G401 (cell line): Measurements from ENCODE around the gene HOXA3. TPM values are rescaled to one million over a fixed set of nuclear protein-coding genes. Genes with fewer than 3 reads are reported as not detected.

Experiments
- DNase-seq: peaks from one replicate; pipeline ENCODE4 v3.0.0-alpha.2; 2015; ENCODE audit warnings: low spot score
- in situ Hi-C: cut with HindIII; loops from 2 replicates; pipeline ENCODE4 v1.10.0; 2016; ENCODE audit warnings: low sequenced_read_pairs, mixed read lengths
- total RNA-seq: library from RNA; depleted of rRNA; stranded (reverse); fragments of >200 nt; shearing (Covaris generic); gene quantifications from 2 replicates; pipeline ENCODE4 v1.2.3, GENCODE V29; 2014

HOXA3 gene
- total RNA-seq, 1 experiment from 2014 or later = 2.2 TPM

- DNase-seq = no peak
- in situ Hi-C loops = no loop called here
These were observed 4.2 kb downstream of the HOXA3 start for GRCh38 chr7:27148031-27148755.

DNA sequence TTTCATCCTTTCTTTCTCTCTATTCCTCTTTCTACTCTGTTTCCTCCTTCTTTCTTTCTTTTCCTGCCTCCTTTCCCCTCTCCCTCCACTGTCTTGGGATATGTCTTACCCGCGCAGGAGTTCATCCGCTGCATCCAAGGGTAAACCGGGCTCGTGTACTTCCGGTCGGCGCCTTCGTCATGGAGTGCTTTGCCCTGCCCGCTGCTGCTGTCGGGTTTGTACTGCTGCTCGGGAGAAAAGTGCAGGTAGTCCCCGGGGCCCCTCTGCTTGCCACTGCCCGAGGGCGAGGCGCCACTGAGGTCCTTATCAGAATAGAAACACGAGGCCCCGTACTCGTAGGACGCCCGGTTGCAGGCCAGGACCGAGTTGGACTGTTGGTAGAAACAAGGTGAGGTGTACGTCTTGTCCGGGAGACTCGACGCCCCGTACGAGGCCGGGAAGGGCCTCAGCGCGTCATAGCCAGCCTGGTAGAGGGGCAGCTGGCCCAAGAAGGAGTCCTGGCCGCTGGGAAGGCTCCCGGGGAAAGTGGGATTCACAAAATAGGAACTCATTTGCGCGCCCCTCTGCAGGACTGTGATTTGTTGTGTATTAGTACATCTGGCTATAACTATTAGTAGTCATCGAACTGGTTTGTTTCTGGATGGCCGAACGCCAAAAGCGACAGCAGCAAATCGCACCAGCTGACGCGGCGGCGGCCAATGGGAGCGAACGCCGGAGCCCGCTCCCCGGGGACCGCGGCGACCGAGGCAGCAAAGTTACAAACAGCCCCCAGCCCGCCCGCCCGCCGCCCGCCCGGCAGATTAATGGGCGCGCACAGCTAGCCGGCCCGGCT lies 5.0 kb downstream of the HOXA3 start, which contains the start of gene HOXA6:
Gene HOXA6 (minus strand): TSS at position 576 of the 832 bp plus-strand sequence. CDS start 25 bp downstream, at position 551.
- DNase-seq = no peak
- in situ Hi-C loops = no loop called here

DNA sequence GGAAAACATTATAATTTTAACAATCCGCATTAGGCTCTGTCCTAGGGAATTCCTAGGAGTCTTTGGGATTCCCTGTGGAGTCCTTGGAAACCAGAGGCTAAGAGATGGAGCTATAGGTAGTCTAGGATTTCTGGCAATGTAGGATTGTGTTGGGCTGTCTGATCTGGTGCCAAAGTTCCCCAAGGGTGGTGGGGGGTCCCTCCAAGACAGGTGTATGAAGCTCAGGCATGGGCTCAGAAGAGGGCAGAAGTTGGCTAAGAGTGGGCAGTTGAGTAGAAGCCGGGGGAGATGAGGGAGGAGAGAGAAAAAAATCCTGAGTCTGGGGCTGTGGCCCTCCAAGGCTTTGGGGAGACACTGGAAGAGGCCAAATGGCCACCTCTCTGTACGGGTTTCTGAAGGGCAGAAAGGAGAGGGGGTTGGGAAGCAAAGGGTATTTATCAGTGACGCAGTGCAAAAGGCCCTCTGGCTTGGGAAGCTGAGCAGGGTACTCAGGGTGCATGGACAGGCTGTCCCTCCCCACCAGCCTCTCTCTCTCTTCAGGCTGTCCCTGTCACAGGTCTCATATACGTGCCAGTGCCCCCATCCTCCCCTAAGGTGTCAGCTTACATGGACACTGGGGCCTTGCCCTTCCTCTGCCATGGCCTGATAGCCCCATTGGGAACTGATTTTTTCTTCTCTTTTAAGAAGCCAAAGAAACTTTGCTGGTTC lies 5.7 kb downstream of the HOXA3 start:
- no peak for DNase-seq
- in situ Hi-C loops = no loop called here

GRCh38 chr7:27145914-27146412 lies 6.4 kb downstream of the HOXA3 start:
- DNase-seq = no peak
- in situ Hi-C loops = no loop called here

DNA sequence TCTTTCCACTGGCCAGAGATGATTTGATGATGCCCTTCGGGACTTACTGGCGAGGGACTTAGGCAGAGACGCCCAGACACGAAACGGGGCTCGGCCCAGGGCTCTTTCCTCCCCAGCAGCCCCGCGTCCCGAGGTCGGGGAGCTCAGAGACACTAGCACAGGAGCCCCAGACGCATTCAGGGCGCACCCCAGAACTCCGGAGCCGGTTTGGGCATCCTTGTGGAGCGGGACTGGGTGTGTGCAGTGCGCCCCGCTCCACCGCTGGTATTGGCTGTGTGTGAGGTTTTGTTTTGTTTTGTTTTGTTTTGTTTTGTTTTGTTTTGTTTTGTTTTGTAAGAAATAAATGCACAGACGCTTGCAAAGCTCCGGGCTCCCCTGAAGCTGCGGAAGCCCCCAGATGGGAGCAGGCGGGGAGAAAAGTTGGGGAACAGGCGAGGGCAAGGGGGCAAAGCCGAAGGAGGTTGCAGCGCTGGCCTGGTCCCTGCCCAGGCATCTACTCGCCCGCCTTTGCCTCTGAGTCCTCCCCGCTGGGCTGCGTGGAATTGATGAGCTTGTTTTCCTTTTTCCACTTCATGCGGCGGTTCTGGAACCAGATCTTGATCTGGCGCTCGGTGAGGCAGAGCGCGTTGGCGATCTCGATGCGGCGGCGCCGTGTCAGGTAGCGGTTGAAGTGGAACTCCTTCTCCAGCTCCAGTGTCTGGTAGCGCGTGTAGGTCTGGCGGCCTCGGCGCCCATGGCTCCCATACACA lies 7.0 kb downstream of the HOXA3 start:
- in situ Hi-C loops = no loop called here
- DNase-seq = no peak

DNA sequence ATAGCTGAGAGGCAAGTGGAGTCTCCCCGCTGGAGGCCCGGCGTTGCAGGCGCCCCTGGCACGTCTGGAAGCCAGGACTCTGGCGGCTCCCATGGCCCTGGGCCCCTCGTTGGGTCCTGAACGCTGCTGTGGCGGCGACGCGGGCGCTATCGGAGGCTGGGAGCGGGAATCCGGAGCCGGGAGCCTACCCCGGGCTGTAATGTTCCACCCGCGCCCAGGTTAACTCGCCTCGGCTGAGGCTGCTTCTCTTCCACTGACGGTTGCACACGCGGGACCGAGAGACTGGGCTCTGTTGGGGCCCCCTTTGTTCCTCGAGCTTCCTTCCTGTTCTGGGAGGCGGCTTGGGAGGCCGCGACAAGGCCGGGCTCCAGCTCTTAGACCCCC lies 7.6 kb downstream of the HOXA3 start:
- in situ Hi-C loops = no loop called here
- DNase-seq = no peak

GRCh38 chr7:27143950-27144780 lies 8.2 kb downstream of the HOXA3 start:
- in situ Hi-C loops = no loop called here

GRCh38 chr7:27143023-27143949 lies 9.1 kb downstream of the HOXA3 start, which contains the start of gene HOXA5:
HOXA5 (minus strand) TSS chr7:27143681; CDS start chr7:27143607, 74 bp downstream.
- in situ Hi-C loops = no loop called here
- DNase-seq = no peak

More at GRCh38 chr7:27143950-27144780, 8.2 kb downstream of the HOXA3 start:
- no peak for DNase-seq

DNA sequence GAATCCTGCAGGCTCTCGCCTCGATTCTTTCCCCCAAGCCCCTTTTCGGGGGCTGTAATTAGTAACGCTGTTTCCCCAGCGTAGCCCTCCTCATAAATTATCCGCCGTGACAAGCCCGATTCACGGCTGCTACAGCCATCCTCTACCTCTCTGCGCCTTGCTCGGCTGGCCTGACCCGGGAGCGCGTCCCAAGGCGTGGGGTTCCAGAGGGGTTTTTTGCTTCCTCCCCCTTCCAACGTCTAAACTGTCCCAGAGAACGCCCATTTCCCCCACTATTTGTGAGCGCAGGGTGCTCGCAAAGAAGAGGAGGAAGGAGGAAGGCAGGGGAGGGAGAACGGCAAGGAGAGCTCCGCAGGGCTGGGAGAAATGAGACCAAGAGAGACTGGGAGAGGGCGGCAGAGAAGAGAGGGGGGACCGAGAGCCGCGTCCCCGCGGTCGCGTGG lies 9.8 kb downstream of the HOXA3 start:
- in situ Hi-C loops = no loop called here
- no peak for DNase-seq

DNA sequence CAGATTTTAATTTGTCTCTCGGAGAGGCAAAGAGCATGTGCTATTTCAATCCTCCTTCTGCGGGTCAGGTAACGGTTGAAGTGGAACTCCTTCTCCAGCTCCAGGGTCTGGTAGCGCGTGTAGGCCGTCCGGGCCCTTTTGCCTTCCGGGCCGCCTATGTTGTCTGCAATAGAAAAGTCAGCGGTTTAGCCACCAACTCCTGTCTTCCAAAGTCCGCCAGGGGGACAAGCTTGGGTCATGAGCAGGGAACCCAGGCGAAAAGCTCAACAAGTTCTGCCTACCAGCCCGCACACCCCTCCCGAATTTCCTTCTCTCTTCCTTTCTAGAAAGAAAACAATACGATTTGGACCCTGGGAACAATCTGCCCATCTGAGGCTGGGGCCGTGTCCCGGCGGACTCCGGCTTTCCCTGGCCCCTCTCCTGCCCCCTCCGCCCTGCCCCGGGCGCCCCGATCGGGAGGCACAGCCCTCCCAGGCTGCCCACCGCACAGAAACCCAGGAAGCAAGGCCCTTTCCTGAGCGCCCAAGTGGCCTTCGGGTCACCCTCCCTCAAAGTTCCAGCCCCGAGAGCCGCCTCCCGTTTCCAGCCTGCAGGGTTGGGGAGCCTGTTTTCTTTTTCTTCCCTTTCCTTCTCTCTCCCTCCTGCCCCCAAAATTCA lies 10.3 kb downstream of the HOXA3 start:
- in situ Hi-C loops = no loop called here
- DNase-seq = no peak

- no peak for DNase-seq
- in situ Hi-C loops = no loop called here
These were observed 11.1 kb downstream of the HOXA3 start for GRCh38 chr7:27141137-27141922.

- no peak for DNase-seq
- in situ Hi-C loops = no loop called here
These were observed 12.1 kb downstream of the HOXA3 start for GRCh38 chr7:27140126-27140857.

DNA sequence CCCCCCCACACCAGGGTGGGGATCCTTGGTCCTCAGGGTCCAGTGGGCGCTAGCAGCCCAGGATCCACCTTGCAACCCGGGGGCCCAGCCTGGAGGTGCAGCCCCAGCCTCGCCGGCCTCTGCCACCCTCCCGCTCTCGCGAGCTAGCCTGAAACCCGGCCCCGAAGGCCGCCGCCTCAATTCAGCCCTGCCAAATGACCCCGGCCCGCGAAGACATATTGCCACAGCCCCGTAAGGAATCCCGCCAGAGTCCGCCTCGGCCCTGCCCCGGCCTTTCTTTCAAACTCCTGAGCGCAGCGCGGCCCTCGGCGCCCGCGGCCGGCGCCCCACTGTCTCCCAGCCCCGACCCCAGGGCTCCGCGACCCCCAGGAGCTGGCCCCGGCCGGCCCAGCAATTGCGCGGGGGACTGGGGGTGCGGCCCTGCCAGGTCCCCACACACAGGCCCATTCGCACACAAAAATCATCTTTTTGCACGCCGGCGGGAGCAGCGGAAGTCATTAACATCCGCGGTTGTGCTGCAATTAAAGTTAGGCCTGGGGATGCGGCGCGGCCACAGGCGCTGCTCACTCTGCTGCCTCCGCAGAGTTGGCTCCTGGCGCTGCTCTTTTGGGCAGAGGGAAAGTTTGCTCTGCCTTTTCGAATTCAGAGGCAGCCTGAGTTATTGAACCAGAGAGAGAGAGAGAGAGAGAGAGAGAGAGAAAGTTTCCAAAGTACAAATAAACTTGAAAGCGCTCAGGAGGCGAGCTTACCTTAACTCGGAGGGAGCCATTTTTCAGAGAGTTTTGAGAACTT lies 12.9 kb downstream of the HOXA3 start:
- no peak for DNase-seq
- in situ Hi-C loops = no loop called here

GRCh38 chr7:27138985-27139333 lies 13.4 kb downstream of the HOXA3 start:
- in situ Hi-C loops = no loop called here
- DNase-seq = no peak

DNA sequence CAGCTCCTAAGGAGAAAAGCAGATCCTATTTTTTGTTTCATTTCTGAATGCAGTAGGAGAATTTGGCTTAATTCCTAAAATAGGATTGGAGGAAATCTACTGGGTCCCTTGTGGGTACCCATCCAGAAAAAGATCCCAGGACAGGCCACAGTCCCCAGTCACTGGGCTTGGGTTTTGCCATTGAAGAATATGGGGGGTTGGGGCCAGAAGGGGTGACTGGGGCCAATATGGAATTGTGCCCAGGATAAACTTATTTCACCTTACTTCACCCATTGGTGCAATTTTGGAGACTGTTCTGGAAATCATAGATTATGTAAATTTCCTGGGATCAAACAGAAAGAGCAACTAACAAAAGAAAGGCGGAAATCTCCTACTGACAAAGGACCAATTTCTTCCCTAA lies 13.9 kb downstream of the HOXA3 start:
- in situ Hi-C loops = no loop called here

More for the DNA sequence above, 13.9 kb downstream of the HOXA3 start:
- DNase-seq = no peak
